Activated CD4-positive, alpha-beta T cell treated with anti-CD3 and anti-CD28 coated beads, Interleukin-10, Interleukin-2, amounts not matched to agents 100 ng/mL and 50 ng/mL, durations not matched to agents 16 hours and 8 hours (primary cell): ENCODE results near the gene HDGFL3.
"Not testable (repeated sequence)": the region's sequence is repeated elsewhere in the genome, so short reads cannot be mapped to it uniquely, and the experiment has no call there.

Experiments
- DNase-seq: peaks from one replicate; pipeline ENCODE4 v3.0.0-alpha.2; 2020

The HDGFL3 gene

GRCh38 chr15:83192742-83193141, 14.9 kb downstream of the HDGFL3 start:
- DNase-seq = no peak

GRCh38 chr15:83190450-83190849, 17.2 kb downstream of the HDGFL3 start:
- DNase-seq = no peak

GRCh38 chr15:83185561-83185960, 22.1 kb downstream of the HDGFL3 start:
- DNase-seq = no peak

GRCh38 chr15:83178869-83179325, 28.7 kb downstream of the HDGFL3 start:
- no peak for DNase-seq

GRCh38 chr15:83178390-83178789, 29.2 kb downstream of the HDGFL3 start:
- no peak for DNase-seq

- no peak for DNase-seq
These were observed 32.7 kb downstream of the HDGFL3 start for GRCh38 chr15:83174891-83175290.

- no peak for DNase-seq
These were observed 37.0 kb downstream of the HDGFL3 start for GRCh38 chr15:83170474-83171165.

GRCh38 chr15:83169576-83169975, 38.0 kb downstream of the HDGFL3 start:
- DNase-seq = not testable (repeated sequence)

GRCh38 chr15:83166830-83167229, 40.8 kb downstream of the HDGFL3 start:
- no peak for DNase-seq

- no peak for DNase-seq
These were observed 41.4 kb downstream of the HDGFL3 start for GRCh38 chr15:83166218-83166617.

- peak; percentile 72 for DNase-seq
These were observed 42.7 kb downstream of the HDGFL3 start for GRCh38 chr15:83164771-83165404.

GRCh38 chr15:83164111-83164770, 43.4 kb downstream of the HDGFL3 start:
- no peak for DNase-seq

- DNase-seq = peak; percentile 45
These were observed 44.6 kb downstream of the HDGFL3 start for GRCh38 chr15:83163032-83163431.

- no peak for DNase-seq
These were observed 46.9 kb downstream of the HDGFL3 start for GRCh38 chr15:83160741-83161140.

- DNase-seq = peak; percentile 5
These were observed 49.2 kb downstream of the HDGFL3 start for GRCh38 chr15:83158393-83158792.

- no peak for DNase-seq
These were observed 51.7 kb downstream of the HDGFL3 start for GRCh38 chr15:83155942-83156341.

- DNase-seq = no peak
These were observed 54.3 kb downstream of the HDGFL3 start for GRCh38 chr15:83153288-83153687.

GRCh38 chr15:83144771-83145170, 62.9 kb downstream of the HDGFL3 start:
- DNase-seq = no peak

- DNase-seq = not testable (repeated sequence)
These were observed 65.5 kb downstream of the HDGFL3 start for GRCh38 chr15:83142151-83142550.

- DNase-seq = no peak
These were observed 74.6 kb downstream of the HDGFL3 start for GRCh38 chr15:83132861-83133523.

GRCh38 chr15:83129791-83130190, 77.8 kb downstream of the HDGFL3 start:
- no peak for DNase-seq

GRCh38 chr15:83127547-83128150, 80.0 kb downstream of the HDGFL3 start:
- DNase-seq = no peak

GRCh38 chr15:83123529-83123928, 84.1 kb downstream of the HDGFL3 start:
- DNase-seq = no peak
